Epithelial cell of proximal tubule (primary cell): ENCODE results near the gene SECTM1. TPM values are rescaled to one million over a fixed set of nuclear protein-coding genes. Genes with fewer than 3 reads are reported as not detected.

Experiments used
- DNase-seq: peaks from one replicate; pipeline ENCODE4 v3.0.0-alpha.2; 2011; ENCODE audit warnings: low read depth
- H3K4me3 ChIP-seq: 2 replicates; pipeline ENCODE4 v1.5.1; 2011; ENCODE audit warnings: low read depth, mild to moderate bottlenecking, low read length
- CTCF ChIP-seq: conservative IDR thresholded peaks from 2 replicates; pipeline ENCODE4 v1.5.1; 2012; ENCODE audit warnings: low read depth, mild to moderate bottlenecking, low read length
- total RNA-seq: library from RNA; depleted of rRNA; stranded (reverse); fragments of >200 nt; gene quantifications from 2 replicates; pipeline ENCODE4 v1.2.3, GENCODE V29; 2015

The SECTM1 gene
- total RNA-seq, 1 donor from 2014 or later: 0.75 TPM

DNA sequence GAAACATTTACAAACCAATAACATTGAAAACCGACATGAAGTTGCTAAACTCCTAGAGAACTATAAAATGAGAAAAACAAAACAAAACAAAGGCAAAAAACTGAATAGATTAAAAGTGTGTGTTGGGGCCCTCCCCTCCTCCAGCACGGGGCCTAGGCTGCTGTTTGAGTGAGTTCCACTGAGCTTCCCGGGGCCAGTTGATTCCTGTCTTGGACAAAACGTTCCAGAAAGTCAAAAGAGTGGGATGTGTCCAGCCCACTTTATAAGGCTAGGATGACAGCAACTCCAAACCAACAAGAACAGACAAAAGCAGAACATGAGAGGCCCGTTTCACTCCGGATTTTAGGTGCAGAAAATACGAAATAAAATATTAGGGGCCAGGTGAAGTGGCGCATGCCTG, 48.4 kb downstream of the SECTM1 start:
- H3K4me3 ChIP-seq: no peak overlapping the region
- no peak for TF ChIP-seq CTCF
- no peak for DNase-seq

DNA sequence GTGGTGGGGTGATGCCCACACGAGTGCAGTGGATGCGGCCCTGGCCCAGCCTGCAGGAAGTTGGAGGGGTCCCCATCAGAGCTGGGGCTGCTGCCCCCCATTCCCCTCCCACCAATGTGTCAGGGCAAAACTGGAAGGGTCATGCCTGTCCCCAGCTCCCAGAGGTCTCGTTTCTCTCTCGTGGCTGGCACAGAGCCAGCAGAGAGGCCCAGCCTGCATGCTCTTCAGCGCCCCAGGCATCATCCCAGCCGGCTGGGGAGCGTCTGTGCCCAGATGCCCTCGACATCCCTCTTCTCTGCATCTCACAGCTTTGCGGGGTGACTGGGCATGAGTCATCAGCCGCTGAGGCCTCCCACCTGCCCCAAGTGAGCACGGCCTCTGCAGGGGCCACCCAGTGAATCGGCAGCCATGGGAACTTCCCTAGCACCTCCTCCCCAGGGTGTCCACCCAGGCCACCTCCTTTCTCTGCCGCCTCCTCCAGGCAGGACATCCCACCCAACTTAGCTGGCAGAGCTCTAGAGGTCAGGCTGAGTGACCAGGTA, 50.3 kb downstream of the SECTM1 start:
- no peak overlapping the region for H3K4me3 ChIP-seq
- no peak for DNase-seq
- TF ChIP-seq CTCF: no peak

DNA sequence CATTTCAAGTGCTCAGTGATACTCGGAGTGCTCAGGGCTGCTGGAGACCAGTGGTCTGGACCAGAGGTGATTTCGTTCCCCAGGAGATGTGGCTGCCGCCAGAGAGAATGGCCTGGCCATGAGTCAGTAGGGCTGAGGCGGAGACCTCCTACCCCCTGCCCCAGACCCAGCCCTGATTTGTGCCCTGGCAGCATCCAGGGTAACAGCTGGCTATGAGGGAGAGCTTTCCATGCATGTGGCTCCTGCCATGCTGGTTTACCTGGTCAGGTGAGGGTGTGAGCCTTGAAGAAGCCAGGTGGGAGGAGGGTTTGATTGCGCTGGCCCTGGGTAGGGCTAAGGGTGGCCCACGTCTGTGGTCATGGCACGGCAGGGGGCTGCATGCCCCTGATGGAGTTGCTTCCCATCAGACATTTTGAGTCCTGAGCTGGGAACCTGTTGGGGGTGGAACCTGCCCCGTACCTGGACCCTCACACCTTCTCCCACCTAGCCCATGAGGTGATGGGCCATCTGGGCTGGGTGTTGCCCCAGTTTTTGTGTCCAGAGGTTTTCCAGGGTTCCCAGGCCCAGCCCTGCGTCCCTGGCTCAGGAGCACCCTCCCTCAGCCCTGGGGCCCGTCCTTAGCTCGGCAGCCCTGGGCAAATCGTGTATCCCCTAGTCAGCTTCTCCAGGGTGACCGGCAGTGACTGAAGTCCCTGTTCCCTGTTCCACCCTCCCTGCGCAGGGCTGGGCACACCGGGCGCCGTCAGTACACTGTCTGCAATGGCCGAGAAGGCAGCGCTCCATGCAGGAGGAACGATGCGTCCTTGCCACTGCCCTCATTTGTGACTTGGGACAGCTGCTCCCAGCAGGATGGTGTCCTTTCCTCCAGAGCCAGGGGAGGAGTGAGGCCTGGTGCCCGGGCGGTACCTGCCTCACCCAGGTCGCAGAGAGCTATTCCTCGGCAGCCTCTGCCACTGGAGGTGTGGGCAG, 51.0 kb downstream of the SECTM1 start:
- no peak for DNase-seq

GRCh38 chr17:82281502-82282238, 51.9 kb downstream of the SECTM1 start:
- peak; percentile 59 for DNase-seq
- no peak for TF ChIP-seq CTCF
- H3K4me3 ChIP-seq: no peak overlapping the region

More for the DNA sequence above, 51.0 kb downstream of the SECTM1 start:
- no peak for TF ChIP-seq CTCF
- no peak overlapping the region for H3K4me3 ChIP-seq

GRCh38 chr17:82281076-82281475, 52.5 kb downstream of the SECTM1 start:
- TF ChIP-seq CTCF: no peak
- no peak overlapping the region for H3K4me3 ChIP-seq
- no peak for DNase-seq

GRCh38 chr17:82280537-82280936, 53.0 kb downstream of the SECTM1 start:
- TF ChIP-seq CTCF: no peak
- no peak for DNase-seq
- no peak overlapping the region for H3K4me3 ChIP-seq
